Endothelial cell of umbilical vein (primary cell): ENCODE results near the gene TGFBR3. TPM values are rescaled to one million over a fixed set of nuclear protein-coding genes. Genes with fewer than 3 reads are reported as not detected.

Experiments
- BruUV-seq: library from RNA; stranded (reverse); fragments of 400-500 nt; replicated peaks from 2 replicates; lab custom pipeline; 2021; lab: Mats Ljungman, UMichigan
- CTCF ChIA-PET: fragments of 300-600, 350-600 bp; sonication (Branson Sonifier 250); formaldehyde crosslinking; loops from one replicate; lab custom pipeline; 2021; ENCODE audit warnings: antibody characterized with exemption, inconsistent platforms; lab: Charles Lee
- POLR2A ChIA-PET: fragments of 300-600, 350-600 bp; sonication (Branson Sonifier 250); formaldehyde crosslinking; loops from one replicate; lab custom pipeline; 2021; ENCODE audit warnings: antibody characterized with exemption, inconsistent platforms; lab: Charles Lee
- DNase-seq: peaks from one replicate; pipeline ENCODE4 v3.0.0-alpha.2; 2011; ENCODE audit warnings: low read depth, low spot score
- FAIRE-seq: peaks from 2 replicates; lab custom pipeline; 2011; peaks lifted over from hg19 to GRCh38; lab: Jason Lieb, UNC
- H2AFZ ChIP-seq: 2 replicates; pipeline ENCODE4 v1.6.0; 2012; ENCODE audit warnings: low read depth, low read length, control low read depth, inconsistent platforms
- H3K27ac ChIP-seq: 2 replicates; pipeline ENCODE4 v1.5.1; 2011; ENCODE audit warnings: low read depth, mild to moderate bottlenecking, control low read depth, low read length, moderate library complexity; ENCODE audit not compliant: insufficient read depth
- H3K27me3 ChIP-seq, 2 experiments: 2 replicates each; pipeline versions ENCODE4 v1.6.0 to v1.6.1; 2011; ENCODE audit warnings: low read length in 2 of 2, mixed read lengths in 1 of 2; ENCODE audit not compliant: control insufficient read depth in 2 of 2, insufficient read depth in 2 of 2
- H3K36me3 ChIP-seq, 2 experiments: 2 replicates in 1 of 2; 3 replicates in 1 of 2; pipeline ENCODE4 v1.5.1; 2011; ENCODE audit warnings: low read length in 2 of 2, mild to moderate bottlenecking in 1 of 2, moderate library complexity in 1 of 2; ENCODE audit not compliant: control insufficient read depth in 2 of 2, insufficient read depth in 2 of 2; ENCODE audit errors: extremely low read depth in 1 of 2
- H3K4me1 ChIP-seq: 3 replicates; pipeline ENCODE4 v1.5.1; 2011; ENCODE audit warnings: mild to moderate bottlenecking, low read length; ENCODE audit not compliant: control insufficient read depth, insufficient read depth; ENCODE audit errors: extremely low read depth
- H3K4me2 ChIP-seq: 2 replicates; pipeline ENCODE4 v1.6.1; 2011; ENCODE audit warnings: low read length, control low read depth, mixed read lengths; ENCODE audit not compliant: insufficient read depth
- H3K4me3 ChIP-seq, 3 experiments: fragments of 200-600 bp in 1 of 3; sonication (generic), shearing (Covaris generic) in 1 of 3; replicated peaks in 1 of 3; 2 replicates each; pipeline ENCODE4 v1.5.1; 2011 to 2016; ENCODE audit warnings: control low read depth in 3 of 3, low read length in 3 of 3, mild to moderate bottlenecking in 2 of 3, inconsistent platforms in 1 of 3, low read depth in 1 of 3, moderate library complexity in 1 of 3; ENCODE audit not compliant: insufficient read depth in 1 of 3
- H3K79me2 ChIP-seq: 2 replicates; pipeline ENCODE4 v1.6.0; 2012; ENCODE audit warnings: low read length, inconsistent platforms; ENCODE audit not compliant: control insufficient read depth, insufficient read depth
- H3K9ac ChIP-seq: replicated peaks from 2 replicates; pipeline ENCODE3; 2011; ENCODE audit warnings: low read length, control low read depth; ENCODE audit not compliant: insufficient read depth; ENCODE audit errors: extremely low read depth
- H3K9me1 ChIP-seq: replicated peaks from 3 replicates; pipeline ENCODE4 v1.6.0; 2011; ENCODE audit warnings: mild to moderate bottlenecking, low read length; ENCODE audit not compliant: control insufficient read depth, insufficient read depth; ENCODE audit errors: extremely low read depth
- H3K9me3 ChIP-seq: replicated peaks from 2 replicates; pipeline ENCODE4 v1.5.1; 2012; ENCODE audit warnings: low read length, inconsistent platforms; ENCODE audit not compliant: control insufficient read depth, insufficient read depth
- H4K20me1 ChIP-seq: replicated peaks from 2 replicates; pipeline ENCODE3; 2011; ENCODE audit warnings: mild to moderate bottlenecking, low read length; ENCODE audit not compliant: control insufficient read depth, insufficient read depth; ENCODE audit errors: extremely low read depth
- CTCF ChIP-seq, 2 donors: IDR thresholded peaks; 1 replicate in 1 of 2; 2 replicates in 1 of 2; pipeline ENCODE4 v1.5.1; 2011; ENCODE audit warnings: low read length in 2 of 2, mild to moderate bottlenecking in 2 of 2, moderate library complexity in 2 of 2, control low read depth in 1 of 2, inconsistent platforms in 1 of 2, low read depth in 1 of 2; ENCODE audit not compliant: insufficient read depth in 1 of 2; ENCODE audit errors: extremely low read depth in 1 of 2
- EZH2 ChIP-seq: IDR thresholded peaks from 2 replicates; pipeline ENCODE4 v1.6.1; 2012; ENCODE audit warnings: borderline replicate concordance, low read depth, mild to moderate bottlenecking, moderate library complexity, low read length, inconsistent platforms; ENCODE audit not compliant: severe bottlenecking
- FOS ChIP-seq: IDR thresholded peaks from 2 replicates; pipeline ENCODE4 v1.6.1; 2011; ENCODE audit warnings: mild to moderate bottlenecking, low read length, moderate library complexity, borderline replicate concordance; ENCODE audit not compliant: insufficient read depth
- GATA2 ChIP-seq: IDR thresholded peaks from 2 replicates; pipeline ENCODE4 v1.7.0; 2011; ENCODE audit warnings: low read depth, mild to moderate bottlenecking, moderate library complexity, mixed read lengths, low read length; ENCODE audit not compliant: insufficient read length, insufficient read depth
- JUN ChIP-seq: IDR thresholded peaks from 2 replicates; pipeline ENCODE4 v1.6.1; 2011; ENCODE audit warnings: borderline replicate concordance, low read depth; ENCODE audit not compliant: insufficient read length, insufficient read depth
- MYC ChIP-seq: IDR thresholded peaks from one replicate; pipeline ENCODE4 v1.6.1; 2011; ENCODE audit warnings: mild to moderate bottlenecking, low read depth, low read length
- POLR2A ChIP-seq: IDR thresholded peaks from 2 replicates; pipeline ENCODE4 v1.6.1; 2012; ENCODE audit warnings: low read depth, mild to moderate bottlenecking, control low read depth, low read length
- POLR2AphosphoS5 ChIP-seq: IDR thresholded peaks from 2 replicates; pipeline ENCODE4 v1.6.1; 2012; ENCODE audit warnings: low read depth, mild to moderate bottlenecking, control low read depth, low read length, moderate library complexity; ENCODE audit not compliant: insufficient read depth
- dilution Hi-C: fragments of 300-500 bp; cut with MboI; formaldehyde crosslinking; loops from one replicate; pipeline ENCODE4 v1.15.0; 2019; ENCODE audit warnings: low sequenced_read_pairs; ENCODE audit not compliant: extremely low pct_ligation_motif_present
- intact Hi-C: fragments of 100-400 bp; cut with micrococcal nuclease; formaldehyde crosslinking; loops from one replicate; pipeline ENCODE4 v1.10.0; 2022
- polyA plus RNA-seq, 4 experiments: library from polyadenylated mRNA; depleted of rRNA in 3 of 4; stranded (reverse) in 3 of 4; unstranded in 1 of 4; fragments of >200 nt; gene quantifications; 2 replicates each; pipeline versions ENCODE4 v1.2.1 to v1.2.3, GENCODE V29; 2011 to 2012; ENCODE audit warnings: missing spikeins in 1 of 4
- total RNA-seq: library from RNA; stranded (reverse); gene quantifications from 2 replicates; pipeline ENCODE4 v1.2.3, GENCODE V29; 2021
- TF ChIP-seq, protein P1 (sequence below): IDR thresholded peaks from 2 replicates; pipeline ENCODE4 v1.6.1; 2011; ENCODE audit not compliant: insufficient read depth, insufficient read length

The TGFBR3 gene
- total and polyA plus RNA-seq, 2 donors (not counting 3 experiments of a cell fraction or from before 2014, with no cell fraction given): 8.0 to 13.4 TPM

GRCh38 chr1:91798740-91799139, 87.2 kb downstream of the TGFBR3 start:
- dilution Hi-C loops (no loop called here), intact Hi-C loops (no loop called here)
- CTCF ChIA-PET: interaction anchor here (0.8 kb wide), 1 partner anchor 10 kb away, joined by 3 read pairs; no protein-coding TSS in a partner anchor
- no peak overlapping the region for H2AFZ ChIP-seq
- FAIRE-seq (no peak), DNase-seq (no peak)
- BruUV-seq: no TSS peak
- H3K27me3 ChIP-seq: no peaks in the 10 kb centered on the region
- no peaks in the 10 kb centered on the region for H4K20me1 ChIP-seq
- H3K4me1 ChIP-seq: no peaks in the 10 kb centered on the region
- H3K4me3 ChIP-seq: no peak overlapping the region
- H3K9me3 ChIP-seq: no peaks in the 10 kb centered on the region
- no peak overlapping the region for H3K9ac ChIP-seq
- no peak overlapping the region for H3K27ac ChIP-seq
- TF ChIP-seq EZH2 (no peak), GATA2 (no peak), POLR2AphosphoS5 (no peak), POLR2A (no peak), JUN (no peak), MYC (no peak), CTCF (IDR thresholded peaks at IDR 0.05; ENCODE audit: extremely low read depth in 1 of 2, insufficient read depth in 1 of 2, low read depth in 1 of 2, low read length in 2 of 2) (no peak), FOS (no peak)
- TF ChIP-seq, protein P1, sequence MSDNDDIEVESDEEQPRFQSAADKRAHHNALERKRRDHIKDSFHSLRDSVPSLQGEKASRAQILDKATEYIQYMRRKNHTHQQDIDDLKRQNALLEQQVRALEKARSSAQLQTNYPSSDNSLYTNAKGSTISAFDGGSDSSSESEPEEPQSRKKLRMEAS: no peak
- H3K79me2 ChIP-seq: no peaks in the 10 kb centered on the region
- no peak overlapping the region for H3K4me2 ChIP-seq
- peaks cover 0 to 2% of the 10 kb centered on the region in 2 experiments for H3K36me3 ChIP-seq
- POLR2A ChIA-PET: no interaction called here
- no peaks in the 10 kb centered on the region for H3K9me1 ChIP-seq
